NCI-H2107 treated with DMSO at 0.1 percent for 48 hours (cell line): Measurements from ENCODE around the gene ELL2.
"Not testable (repeated sequence)": the region's sequence is repeated elsewhere in the genome, so short reads cannot be mapped to it uniquely, and the experiment has no call there.

Experiments
- DNase-seq: peaks from one replicate; lab custom pipeline; 2025; ENCODE audit not compliant: unreplicated experiment; lab: John Stamatoyannopoulos, UW

Gene ELL2

DNA sequence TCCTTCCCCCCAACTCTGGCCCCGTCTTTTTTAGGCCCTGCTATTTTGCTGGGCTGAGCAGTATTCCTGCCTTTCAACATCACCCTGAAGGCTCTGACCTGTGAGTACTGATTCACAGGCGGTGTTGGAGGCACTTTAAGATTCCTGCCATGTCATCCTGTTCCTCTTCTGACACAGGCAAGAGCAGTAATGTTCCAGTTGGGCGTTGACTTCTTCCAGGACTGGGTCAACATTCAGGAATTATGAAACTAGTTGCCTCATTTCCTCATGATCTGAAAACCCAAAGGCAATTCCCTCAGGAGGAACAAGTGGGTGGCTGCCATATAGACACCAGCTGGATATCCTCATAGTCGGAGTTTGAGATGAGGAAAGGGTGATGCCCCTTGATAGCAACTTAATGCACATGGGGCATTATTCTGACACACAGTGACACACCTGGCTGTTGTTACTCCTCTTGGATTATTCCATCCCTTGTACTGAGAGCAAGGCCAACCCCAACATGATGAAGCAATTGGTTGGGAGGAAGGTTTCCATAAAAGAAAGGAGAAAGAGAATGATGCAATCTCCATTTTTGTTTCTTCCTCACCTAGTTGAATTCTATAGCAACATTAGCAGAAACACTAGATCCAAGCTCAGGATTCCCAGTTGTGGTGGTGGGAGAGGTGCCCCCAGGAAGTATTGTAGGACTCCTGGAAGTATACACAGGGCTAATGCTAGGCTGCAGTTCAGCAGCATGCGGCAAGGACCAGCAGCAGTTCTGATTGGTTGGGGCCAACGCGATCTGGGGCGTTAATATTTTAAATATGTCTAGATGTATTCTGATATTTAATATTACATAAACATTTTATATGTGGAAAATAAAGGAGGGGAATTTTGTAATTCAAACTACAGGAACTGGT, 119.5 kb downstream of the ELL2 start:
- DNase-seq = no peak

DNA sequence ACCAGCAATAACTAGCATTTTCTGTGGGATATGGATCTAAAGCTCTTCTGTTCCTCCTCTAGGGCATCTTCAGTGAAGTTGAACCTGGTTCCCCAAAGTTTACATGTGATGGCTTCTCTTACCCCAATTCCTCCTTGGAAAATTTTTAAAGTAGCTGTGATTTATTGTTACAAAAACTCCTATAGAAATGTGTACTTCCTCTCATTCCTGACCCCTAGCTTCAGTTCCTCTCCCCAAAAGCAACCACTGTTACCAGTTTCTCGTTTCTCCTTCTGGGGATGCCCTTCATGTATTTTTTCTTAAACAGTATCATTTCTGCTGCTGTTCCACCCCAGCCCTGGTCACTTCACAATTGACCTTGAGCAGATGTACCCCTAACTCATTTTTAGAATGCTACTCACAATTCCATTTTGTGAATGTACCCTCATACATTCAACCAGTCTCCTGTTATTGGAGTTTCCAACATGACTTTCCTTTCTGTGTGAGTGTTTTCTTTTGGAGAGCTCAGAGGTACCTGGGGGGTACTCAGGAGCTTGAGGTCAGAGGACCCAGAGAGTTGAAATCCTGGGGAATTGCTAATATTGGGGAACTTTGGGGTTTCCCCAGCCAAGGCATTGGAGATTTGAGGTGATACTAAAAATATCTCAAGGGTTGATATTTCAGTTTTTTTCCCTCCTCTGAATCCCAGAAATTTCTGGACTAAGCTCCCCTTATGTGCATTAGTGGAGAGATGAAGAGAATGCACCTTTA, 120.5 kb downstream of the ELL2 start:
- no peak for DNase-seq

DNA sequence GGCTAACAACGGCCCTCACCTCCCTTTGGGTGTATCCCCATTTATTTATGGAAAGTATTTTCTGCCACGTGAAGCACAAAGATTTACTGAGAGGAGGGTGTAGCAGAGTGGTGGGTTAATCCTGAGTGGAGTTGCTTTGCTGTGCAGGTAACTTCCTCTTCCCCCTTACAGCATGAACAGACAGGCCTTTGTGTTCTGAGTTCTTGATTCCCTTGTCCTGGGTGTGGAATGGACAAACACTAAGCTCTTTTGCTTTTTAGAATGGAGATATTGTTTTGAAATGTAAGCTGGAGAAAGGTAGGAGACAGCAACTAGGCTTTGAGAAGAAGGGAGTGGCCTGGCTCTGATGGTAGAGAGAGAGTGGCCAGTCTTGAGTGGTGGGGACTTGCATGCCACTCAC, 122.0 kb downstream of the ELL2 start:
- DNase-seq = no peak

DNA sequence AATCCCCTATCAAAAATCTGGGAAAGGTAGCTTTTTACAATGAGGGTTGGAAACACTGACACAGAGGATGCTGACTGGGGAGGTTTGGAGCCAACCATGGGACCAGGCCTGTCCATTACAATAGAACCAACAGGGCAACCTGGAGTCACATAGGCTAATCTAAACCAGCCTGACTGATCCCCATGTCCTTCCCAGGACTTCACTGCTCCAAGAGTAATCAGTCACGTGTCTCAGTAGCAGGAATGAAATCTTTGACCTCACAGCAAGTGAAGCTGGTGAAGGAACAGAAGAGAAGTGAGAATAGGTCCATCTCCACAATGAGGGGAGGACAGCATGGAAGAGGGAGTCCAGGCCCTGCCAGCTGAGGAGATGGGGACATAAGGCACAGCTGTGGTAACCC, 123.1 kb downstream of the ELL2 start:
- DNase-seq = no peak

DNA sequence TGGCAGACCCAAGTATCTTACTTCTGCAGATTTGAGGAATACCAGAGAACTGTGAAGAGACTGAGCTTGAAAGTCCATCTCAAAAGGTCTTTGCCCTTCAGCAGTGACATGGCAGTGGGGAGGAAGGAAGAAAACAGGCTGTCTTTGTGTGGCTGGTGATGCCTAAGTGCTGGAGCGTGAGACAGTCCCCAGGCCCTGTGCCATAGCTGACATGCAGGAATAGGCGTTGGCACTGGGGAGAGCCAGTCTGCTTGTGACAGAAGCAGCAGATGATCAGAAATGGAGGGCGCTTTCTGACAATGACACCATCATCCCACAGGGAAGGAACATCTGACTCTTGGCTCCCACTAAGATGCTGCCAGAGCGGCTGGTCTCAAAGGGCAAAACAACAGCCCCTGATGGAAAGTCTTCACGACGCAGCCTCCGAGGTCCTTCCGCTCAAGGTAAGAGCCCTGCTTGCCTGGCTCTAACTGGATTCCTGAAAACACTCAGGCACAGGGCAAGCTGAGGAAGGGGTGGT, 123.6 kb downstream of the ELL2 start:
- no peak for DNase-seq

DNA sequence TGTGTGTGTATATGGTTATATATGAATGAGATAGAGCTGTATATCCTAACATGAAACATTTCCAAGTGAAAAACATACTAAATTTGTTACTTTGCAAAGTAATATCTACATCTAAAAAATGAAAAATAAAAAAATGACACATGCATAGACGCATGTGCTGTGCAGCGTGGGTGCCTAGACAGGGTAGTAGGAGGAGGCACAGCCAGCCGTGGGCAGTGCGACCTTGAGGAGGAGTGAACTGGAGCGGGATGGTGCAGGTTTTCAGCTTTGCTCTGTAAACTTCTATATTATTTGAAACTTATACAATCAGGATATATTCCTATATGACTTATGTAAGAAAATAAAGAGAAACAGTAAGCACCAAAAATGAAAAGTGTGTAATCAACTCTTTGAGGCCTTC, 124.2 kb downstream of the ELL2 start:
- no peak for DNase-seq

DNA sequence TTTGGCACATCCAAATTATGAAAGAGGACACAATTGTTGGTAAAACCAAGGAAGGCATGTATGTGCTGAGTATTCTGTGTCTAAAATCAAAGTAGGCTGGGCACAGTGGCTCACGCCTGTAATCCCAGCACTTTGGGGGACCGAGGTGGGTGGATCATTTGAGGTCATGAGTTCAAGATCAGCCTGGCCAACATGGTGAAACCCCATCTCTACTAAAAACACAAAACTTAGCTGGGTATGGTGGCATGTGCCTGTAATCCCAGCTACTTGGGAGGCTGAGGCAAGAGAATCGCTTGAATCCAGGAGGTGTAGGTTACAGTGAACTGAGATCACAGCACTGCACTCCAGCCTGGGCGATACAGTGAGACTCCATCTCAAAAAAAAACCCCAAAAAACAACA, 124.7 kb downstream of the ELL2 start:
- DNase-seq = not testable (repeated sequence)

DNA sequence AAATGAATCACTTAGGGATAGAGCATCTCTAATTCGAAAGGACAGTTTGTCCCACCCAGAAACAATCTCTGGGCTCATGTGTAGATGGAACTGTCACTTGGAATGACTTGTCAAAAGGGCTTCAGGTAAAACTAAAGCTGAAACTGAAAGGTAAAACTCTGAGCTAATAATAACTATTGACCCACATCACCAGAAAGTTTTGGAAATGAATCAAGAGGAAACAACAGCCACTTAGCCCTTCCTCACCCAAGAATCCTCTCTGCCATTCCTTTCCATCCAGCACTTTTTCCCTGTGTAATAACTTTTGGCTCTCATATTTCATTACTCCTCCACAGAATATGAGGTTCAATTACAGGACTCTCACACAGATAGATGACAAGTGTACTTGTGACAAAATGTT, 125.1 kb downstream of the ELL2 start:
- DNase-seq = no peak

DNA sequence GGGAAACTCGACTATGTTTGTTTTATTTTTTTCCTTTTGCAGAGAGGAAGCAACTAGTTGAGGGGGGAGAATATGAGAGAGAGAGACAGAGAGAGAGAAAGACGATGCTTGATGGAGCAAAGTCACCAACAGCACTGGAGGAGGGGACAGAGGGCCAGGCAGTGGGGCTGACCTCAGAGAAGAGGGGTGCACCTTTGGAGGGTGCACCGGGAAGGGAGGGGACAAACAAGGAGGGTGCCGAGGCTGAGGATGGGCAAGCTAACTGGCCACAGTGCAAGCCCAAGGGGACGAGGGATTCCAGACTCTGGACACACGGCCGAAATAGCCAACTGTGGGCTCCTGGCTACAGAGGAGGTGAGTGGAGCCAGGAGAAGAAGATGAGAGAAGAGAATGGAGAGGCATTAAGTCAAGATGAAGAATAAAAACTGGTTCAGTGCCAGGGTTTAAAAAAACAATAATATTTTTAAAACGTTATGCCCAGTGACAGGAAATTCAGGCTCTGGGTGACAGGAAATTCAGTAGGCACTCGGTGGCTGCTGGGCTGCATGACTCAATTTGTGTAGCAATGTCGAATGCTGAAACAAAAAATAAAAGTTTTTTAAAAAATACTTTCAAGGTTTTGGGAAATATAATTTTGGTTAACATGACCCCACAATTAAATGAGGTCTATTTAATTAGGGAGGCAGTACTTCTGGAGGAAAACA, 125.8 kb downstream of the ELL2 start:
- DNase-seq = no peak
